GM12878 (cell line): Measurements from ENCODE around the gene MBNL3. TPM values are rescaled to one million over a fixed set of nuclear protein-coding genes. Genes with fewer than 3 reads are reported as not detected.

ENCODE experiments used
- ATAC-seq: fragments of 200-7000 bp; cut with Tn5 transposase; 3 replicates; pipeline ENCODE4 v1.9.1; 2020; ENCODE audit warnings: mild to moderate bottlenecking, moderate library complexity
- BruUV-seq: library from RNA; stranded (reverse); fragments of 400-500 nt; replicated peaks from 2 replicates; lab custom pipeline; 2021; lab: Mats Ljungman, UMichigan
- CTCF ChIA-PET: fragments of 300-600 bp; sonication (Branson Sonifier 250); formaldehyde crosslinking; extraction: SDS; loops from one replicate; lab custom pipeline; 2021; ENCODE audit warnings: inconsistent platforms; lab: Yijun Ruan, JAX
- POLR2A ChIA-PET: fragments of 350-600 bp; formaldehyde crosslinking; extraction: SDS; loops from one replicate; lab custom pipeline; 2021; ENCODE audit warnings: inconsistent platforms; lab: Charles Lee
- RAD21 ChIA-PET: fragments of 300-600 bp; sonication (Branson Sonifier 250); formaldehyde crosslinking; loops from one replicate; lab custom pipeline; 2023; ENCODE audit warnings: antibody characterized with exemption; ENCODE audit not compliant: unreplicated experiment; lab: Charles Lee
- SMC1A ChIA-PET: fragments of 300-600 bp; sonication (Branson Sonifier 250); formaldehyde crosslinking; loops from one replicate; lab custom pipeline; 2023; ENCODE audit not compliant: unreplicated experiment, uncharacterized antibody; lab: Charles Lee
- DNase-seq: peaks from one replicate; pipeline ENCODE4 v3.0.0-alpha.2; 2011; ENCODE audit warnings: low read depth, low spot score
- FAIRE-seq: peaks from 3 replicates; lab custom pipeline; 2011; peaks lifted over from hg19 to GRCh38; lab: Jason Lieb, UNC
- H2AFZ ChIP-seq: 2 replicates; pipeline ENCODE4 v1.6.0; 2011; ENCODE audit warnings: low read depth, low read length, control low read depth; ENCODE audit not compliant: control insufficient read depth
- H3K27ac ChIP-seq: 2 replicates; pipeline ENCODE4 v1.5.1; 2011; ENCODE audit warnings: control low read depth; ENCODE audit not compliant: control insufficient read depth, insufficient read depth
- H3K27me3 ChIP-seq, 2 experiments: replicated peaks in 1 of 2; 2 replicates each; pipeline versions ENCODE4 v1.6.0 to v1.6.1; 2011; ENCODE audit warnings: low read length in 1 of 2; ENCODE audit not compliant: control insufficient read depth in 2 of 2, insufficient read depth in 2 of 2
- H3K36me3 ChIP-seq, 2 experiments: 2 replicates each; pipeline ENCODE4 v1.5.1; 2011; ENCODE audit warnings: low read length in 1 of 2; ENCODE audit not compliant: control insufficient read depth in 2 of 2, insufficient read depth in 2 of 2
- H3K4me1 ChIP-seq: 2 replicates; pipeline ENCODE4 v1.6.1; 2011; ENCODE audit warnings: mild to moderate bottlenecking, low read length, moderate library complexity, mixed read lengths; ENCODE audit not compliant: control insufficient read depth, insufficient read depth
- H3K4me2 ChIP-seq: 2 replicates; pipeline ENCODE4 v1.6.0; 2011; ENCODE audit warnings: control low read depth; ENCODE audit not compliant: control insufficient read depth, insufficient read depth
- H3K4me3 ChIP-seq: fragments of 200-600 bp; sonication (generic); 2 replicates; pipeline ENCODE4 v1.5.1; 2016
- H3K79me2 ChIP-seq: 2 replicates; pipeline ENCODE4 v1.6.0; 2011; ENCODE audit warnings: low read length; ENCODE audit not compliant: control insufficient read depth, insufficient read depth
- H3K9ac ChIP-seq: 2 replicates; pipeline ENCODE4 v1.8.0; 2011; ENCODE audit warnings: low read length, control low read depth, mixed read lengths; ENCODE audit not compliant: control insufficient read depth, insufficient read depth
- H3K9me3 ChIP-seq: replicated peaks from 3 replicates; pipeline ENCODE4 v1.5.1; 2011; ENCODE audit warnings: mild to moderate bottlenecking, low read length; ENCODE audit not compliant: control insufficient read depth, insufficient read depth
- H4K20me1 ChIP-seq: 2 replicates; pipeline ENCODE4 v1.6.0; 2011; ENCODE audit not compliant: control insufficient read depth, insufficient read depth
- ATF7 ChIP-seq: fragments of 450-650 bp; IDR thresholded peaks from 2 replicates; pipeline ENCODE4 v1.6.1; 2016; ENCODE audit warnings: low read depth, mild to moderate bottlenecking
- E2F4 ChIP-seq: IDR thresholded peaks from 2 replicates; pipeline ENCODE4 v1.6.1; 2012; ENCODE audit warnings: low read depth, low read length, improper control_type of control experiment
- FOXK2 ChIP-seq: fragments of 450-650 bp; IDR thresholded peaks from 2 replicates; pipeline ENCODE4 v1.6.1; 2017; ENCODE audit warnings: mild to moderate bottlenecking, moderate library complexity
- PML ChIP-seq: IDR thresholded peaks from 2 replicates; pipeline ENCODE4 v1.6.1; 2012; ENCODE audit warnings: low read length, inconsistent platforms
- POLR2AphosphoS2 ChIP-seq: IDR thresholded peaks from 2 replicates; pipeline ENCODE4 v1.6.1; 2011; ENCODE audit warnings: low read depth, mild to moderate bottlenecking, low read length, improper control_type of control experiment, moderate library complexity
- SIN3A ChIP-seq: IDR thresholded peaks from 2 replicates; pipeline ENCODE4 v1.6.1; 2012; ENCODE audit warnings: low read depth, low read length, improper control_type of control experiment
- SMARCA5 ChIP-seq: fragments of 450-650 bp; IDR thresholded peaks from 2 replicates; pipeline ENCODE4 v1.6.1; 2017; ENCODE audit warnings: mild to moderate bottlenecking
- WRNIP1 ChIP-seq: IDR thresholded peaks from 2 replicates; pipeline ENCODE4 v1.6.1; 2011; ENCODE audit warnings: low read depth, low read length, improper control_type of control experiment, borderline replicate concordance
- ZNF592 ChIP-seq: fragments of 450-650 bp; IDR thresholded peaks from 2 replicates; pipeline ENCODE4 v1.6.1; 2017; ENCODE audit warnings: mild to moderate bottlenecking, moderate library complexity
- ZZZ3 ChIP-seq: IDR thresholded peaks from 2 replicates; pipeline ENCODE4 v1.6.1; 2011; ENCODE audit warnings: low read depth; ENCODE audit not compliant: control insufficient read depth, insufficient read length
- WGBS: methylation state at CpG from one replicate; pipeline ENCODE4 v1.1.6; 2016; ENCODE audit warnings: low lambda C conversion rate; ENCODE audit not compliant: insufficient replicate concordance, insufficient coverage; ENCODE audit errors: missing lambda C conversion rate; 5-methylcytosine and 5-hydroxymethylcytosine counted together
- in situ Hi-C: fragments of 300-500 bp; cut with MboI; formaldehyde crosslinking; loops from 9 replicates; pipeline ENCODE4 v1.14.3; 2018; ENCODE audit warnings: mixed read lengths
- intact Hi-C: fragments of 100-400 bp; cut with micrococcal nuclease; formaldehyde crosslinking; loops from one replicate; pipeline ENCODE4 v1.14.2; 2022; ENCODE audit not compliant: unreplicated experiment
- polyA plus RNA-seq, 11 experiments: library from polyadenylated mRNA; depleted of rRNA in 4 of 11; unstranded in 6 of 11; stranded (reverse) in 5 of 11; fragments of >200 nt; fragmentation: Nextera tagmentation in 4 of 11; fragmentation: Illumina TruSeq in 1 of 11; extraction: Ambion mirVana in 4 of 11; extraction: Trizol in 1 of 11; gene quantifications; 1 replicate in 1 of 11; 2 replicates in 10 of 11; pipeline versions ENCODE4 v1.2.1 to v1.2.3, GENCODE V29; 2011 to 2016; ENCODE audit warnings: inconsistent platforms in 2 of 11, missing spikeins in 2 of 11, low read depth in 1 of 11
- total RNA-seq, 4 experiments: library from RNA; depleted of rRNA in 3 of 4; stranded (reverse); fragments of >200 nt in 3 of 4; fragmentation: Illumina TruSeq in 1 of 4; extraction: Trizol in 1 of 4; gene quantifications; 2 replicates each; pipeline versions ENCODE4 v1.2.1 to v1.2.3, GENCODE V29; 2013 to 2021

MBNL3 gene
- total and polyA plus RNA-seq, 10 of the 15 experiments (the other 5 are each of a cell fraction or from before 2014, with no cell fraction given): 3.4 to 33.1 (median 12.6) TPM

GRCh38 chrX:132470179-132470578 is 18.7 kb downstream of the MBNL3 start:
- no peak for DNase-seq
- no peak overlapping the region for H3K4me2 ChIP-seq
- WGBS: 60% methylated on average over 1 of the region's 1 CpG
- H3K27me3 ChIP-seq: no peaks in the 10 kb centered on the region
- no peak overlapping the region for H2AFZ ChIP-seq
- no peak overlapping the region for H3K4me3 ChIP-seq
- H3K36me3 ChIP-seq: no peaks in the 10 kb centered on the region
- ChIA-PET POLR2A (no interaction called here), RAD21 (no interaction called here), CTCF (no interaction called here), SMC1A (interaction anchor here (1.6 kb wide), 2 partner anchors 13 to 93 kb away, joined by 3 to 4 read pairs; no protein-coding TSS in a partner anchor)
- H3K4me1 ChIP-seq: no peaks in the 10 kb centered on the region
- no peak for TF ChIP-seq PML
- FAIRE-seq: no peak
- no peak overlapping the region for H3K27ac ChIP-seq
- no peaks in the 10 kb centered on the region for H3K79me2 ChIP-seq
- H4K20me1 ChIP-seq: no peaks in the 10 kb centered on the region
- in situ Hi-C loops: no loop called here
- H3K9me3 ChIP-seq: no peaks in the 10 kb centered on the region
- ATAC-seq: no peak
- no TSS peak for BruUV-seq
- intact Hi-C loops: no loop called here
- H3K9ac ChIP-seq: no peak overlapping the region

- POLR2A ChIA-PET: no interaction called here
- H3K27ac ChIP-seq: no peak overlapping the region
- in situ Hi-C loops: no loop called here
- no peak overlapping the region for H3K4me2 ChIP-seq
- RAD21 ChIA-PET: no interaction called here
- no peak overlapping the region for H2AFZ ChIP-seq
- CTCF ChIA-PET: no interaction called here
- no peaks in the 10 kb centered on the region for H3K4me1 ChIP-seq
- no peaks in the 10 kb centered on the region for H3K9me3 ChIP-seq
- no peaks in the 10 kb centered on the region for H3K79me2 ChIP-seq
- H3K4me3 ChIP-seq: no peak overlapping the region
- DNase-seq (no peak), ATAC-seq (no peak), FAIRE-seq (no peak)
- H3K9ac ChIP-seq: no peak overlapping the region
- no peaks in the 10 kb centered on the region for H3K27me3 ChIP-seq
- 49% methylated on average over 3 of the region's 3 CpGs for WGBS
- H3K36me3 ChIP-seq: no peaks in the 10 kb centered on the region
- SMC1A ChIA-PET: no interaction called here
- TF ChIP-seq E2F4 (no peak), ZZZ3 (no peak), ZNF592 (no peak), SMARCA5 (no peak), FOXK2 (no peak), SIN3A (no peak), WRNIP1 (no peak), POLR2AphosphoS2 (no peak), ATF7 (no peak)
- intact Hi-C loops: no loop called here
- BruUV-seq: no TSS peak
- no peaks in the 10 kb centered on the region for H4K20me1 ChIP-seq
Measured at GRCh38 chrX:132468454-132468853, 20.4 kb downstream of the MBNL3 start.
